Nasal cavity respiratory epithelium epithelial cell of viscerocranial mucosa (primary cell): ENCODE measurements around the gene PDIA2. TPM values are rescaled to one million over a fixed set of nuclear protein-coding genes. Genes with fewer than 3 reads are reported as not detected.

ENCODE experiments used
- total RNA-seq: library from RNA; depleted of rRNA; stranded (reverse); fragments of >200 nt; gene quantifications from 2 replicates; pipeline ENCODE4 v1.2.3, GENCODE V29; 2014

PDIA2 gene
- total RNA-seq = 0.34 TPM in 1 of 2 replicates, not detected in the other

GRCh38 chr16:283033-283805, at the start of gene PDIA2:
PDIA2 (plus strand) TSS chr16:283164; CDS start chr16:283170, 6 bp downstream.

GRCh38 chr16:234468-235305, 48.3 kb upstream of the PDIA2 start, which contains the start of gene FAM234A:
FAM234A (plus strand) TSS chr16:234821; CDS start chr16:254414, 19,593 bp downstream.

GRCh38 chr16:275786-276232, 7.2 kb upstream of the PDIA2 start, which contains the start of gene RGS11:
RGS11 (minus strand) TSS chr16:275944; CDS start chr16:275911, 33 bp downstream.

GRCh38 chr16:280552-280951, 2.4 kb upstream of the PDIA2 start, which contains the start of gene ARHGDIG:
ARHGDIG (plus strand) TSS chr16:280591; CDS start chr16:280681, 90 bp downstream.

Other genes starting within 250 kb of the PDIA2 start
- gene POLR3K, start 229.6 kb upstream of the PDIA2 start, total RNA-seq = 7.9 and 8.5 TPM in 2 replicates
- 6.2 and 10.0 TPM in 2 replicates for gene SNRNP25, start 229.3 kb upstream of the PDIA2 start, total RNA-seq
- 11.6 and 30.7 TPM in 2 replicates for gene RHBDF1, start 210.5 kb upstream of the PDIA2 start, total RNA-seq
- 63.4 and 133 TPM in 2 replicates for gene MPG, start 204.9 kb upstream of the PDIA2 start, total RNA-seq
- 5.8 and 17.1 TPM in 2 replicates for gene NPRL3, start 144.5 kb upstream of the PDIA2 start, total RNA-seq
- gene HBZ, start 130.5 kb upstream of the PDIA2 start, total RNA-seq = not detected in 2 replicates
- gene HBM, start 117.2 kb upstream of the PDIA2 start, total RNA-seq = not detected in 2 replicates
- gene HBA2, start 110.3 kb upstream of the PDIA2 start, total RNA-seq = not detected in 2 replicates
- not detected in 2 replicates for gene HBA1, start 106.5 kb upstream of the PDIA2 start, total RNA-seq
- gene HBQ1, start 102.7 kb upstream of the PDIA2 start, total RNA-seq = not detected in 2 replicates
- gene LUC7L, start 53.7 kb upstream of the PDIA2 start, total RNA-seq = 24.6 and 34.0 TPM in 2 replicates
- gene FAM234A, start 48.3 kb upstream of the PDIA2 start, total RNA-seq = 44.1 and 110 TPM in 2 replicates
- 0.14 TPM in 1 of 2 replicates, not detected in the other for gene RGS11, start 7.2 kb upstream of the PDIA2 start, total RNA-seq
- gene ARHGDIG, start 2.6 kb upstream of the PDIA2 start, total RNA-seq = 0.34 TPM in 1 of 2 replicates, not detected in the other
- 33.8 and 66.4 TPM in 2 replicates for gene AXIN1, start 69.6 kb downstream of the PDIA2 start, total RNA-seq
- gene MRPL28, start 87.4 kb downstream of the PDIA2 start, total RNA-seq = 46.4 and 98.8 TPM in 2 replicates
- gene PGAP6, start 98.8 kb downstream of the PDIA2 start, total RNA-seq = 34.9 and 56.9 TPM in 2 replicates
- 23.9 and 52.0 TPM in 2 replicates for gene NME4, start 114.0 kb downstream of the PDIA2 start, total RNA-seq
- gene DECR2, start 118.7 kb downstream of the PDIA2 start, total RNA-seq = 4.8 and 8.5 TPM in 2 replicates
- 6.5 and 24.7 TPM in 2 replicates for gene RAB11FIP3, start 142.5 kb downstream of the PDIA2 start, total RNA-seq
- 30.1 and 60.1 TPM in 2 replicates for gene CAPN15, start 244.5 kb downstream of the PDIA2 start, total RNA-seq